Fibroblast of pulmonary artery (primary cell): ENCODE results near the gene JPT1.
A peak's percentile ranks its signal among the peaks of the same experiment; 100 is the strongest.

Experiments used
- DNase-seq: peaks from one replicate; pipeline ENCODE4 v3.0.0-alpha.2; 2010; ENCODE audit warnings: low read depth
- H3K4me3 ChIP-seq: replicated peaks from 2 replicates; pipeline ENCODE4 v1.5.1; 2011; ENCODE audit warnings: low read depth, mild to moderate bottlenecking, control low read depth, low read length, moderate library complexity
- CTCF ChIP-seq: IDR thresholded peaks from 2 replicates; pipeline ENCODE4 v1.5.1; 2011; ENCODE audit warnings: mild to moderate bottlenecking, control low read depth, low read length, inconsistent platforms; ENCODE audit errors: missing control alignments

JPT1 gene

DNA sequence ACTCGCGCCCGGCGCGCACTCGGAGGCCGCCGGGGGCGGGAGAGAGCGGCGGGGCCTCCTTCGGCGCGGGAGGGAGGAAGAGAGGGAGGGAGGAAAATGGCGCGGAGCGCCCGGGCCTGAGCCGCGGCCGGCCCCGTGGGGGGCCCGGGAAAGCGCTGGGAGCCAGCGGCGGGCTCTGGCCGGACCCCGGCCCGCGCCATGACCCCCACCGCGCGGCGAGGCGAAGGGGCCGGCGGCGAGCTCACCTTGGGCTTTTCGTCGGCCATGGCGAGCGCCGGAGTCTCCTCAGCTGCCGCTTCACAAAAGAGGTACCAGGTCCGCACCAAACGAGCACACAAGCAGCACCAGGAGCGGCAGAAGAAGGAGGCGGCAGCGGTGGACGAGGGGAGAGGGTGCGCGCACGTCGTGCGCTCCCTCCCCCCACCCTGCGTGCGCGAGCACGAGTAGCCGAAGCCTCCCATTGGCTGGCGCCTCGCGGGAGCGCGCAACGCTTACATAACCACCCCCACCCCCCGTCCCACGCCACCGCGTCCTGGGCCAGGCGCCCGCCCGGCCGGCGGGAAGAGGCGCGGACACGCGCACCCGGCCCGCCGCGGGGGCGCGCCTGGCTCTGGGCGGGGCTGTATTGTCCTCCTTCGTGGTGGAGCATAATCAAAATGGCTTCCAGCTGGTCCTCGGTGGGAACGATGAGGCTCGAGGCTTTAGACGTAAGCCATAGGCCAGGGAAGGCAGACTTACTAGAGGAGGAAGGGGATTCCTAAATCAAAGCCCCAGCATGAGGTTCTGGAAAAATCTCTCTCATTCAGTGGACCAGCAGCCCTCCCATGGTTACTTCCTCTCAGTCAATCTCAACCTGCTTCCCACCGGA lies 28.5 kb upstream of the JPT1 start, which contains the start of gene SUMO2:
SUMO2 (minus strand) TSS at position 391 of the 868 bp plus-strand sequence; CDS start at position 266, 125 bp downstream.
- no peak for TF ChIP-seq CTCF
- H3K4me3 ChIP-seq: peak within 1 kb of the TSS; percentile 82
- DNase-seq: peak; percentile 97

GRCh38 chr17:75182319-75182568 lies 27.9 kb upstream of the JPT1 start:
- no peak for DNase-seq
- no peak for TF ChIP-seq CTCF
- peak overlapping the region; percentile 82 for H3K4me3 ChIP-seq

GRCh38 chr17:75181608-75182318 lies 27.5 kb upstream of the JPT1 start:
- no peak for TF ChIP-seq CTCF
- no peak for DNase-seq
- H3K4me3 ChIP-seq: peak overlapping the region; percentile 82

DNA sequence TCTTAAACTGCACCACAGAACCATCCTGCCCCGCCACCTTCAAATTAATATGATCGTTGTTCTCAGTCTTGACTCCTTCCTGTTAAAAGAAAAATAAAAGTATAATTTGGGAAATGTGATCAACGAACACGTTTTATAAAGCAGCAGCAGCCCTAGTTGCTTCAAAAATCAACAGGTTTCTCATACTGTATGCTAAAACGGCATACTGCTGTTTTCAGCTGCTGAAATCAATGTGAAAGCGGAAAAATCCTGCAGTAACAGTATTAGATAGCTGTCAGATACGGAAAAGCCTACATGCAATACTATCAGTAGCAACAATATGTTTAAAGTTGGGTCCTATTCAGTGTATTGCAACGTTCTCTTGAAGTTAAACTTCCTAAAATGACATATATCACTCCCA lies 26.8 kb upstream of the JPT1 start:
- no peak for TF ChIP-seq CTCF
- no peak for DNase-seq

GRCh38 chr17:75178453-75178852 lies 24.1 kb upstream of the JPT1 start:
- no peak for TF ChIP-seq CTCF
- DNase-seq: no peak
- H3K4me3 ChIP-seq: no peak overlapping the region

More for the DNA sequence above, 26.8 kb upstream of the JPT1 start:
- peak overlapping the region; percentile 82 for H3K4me3 ChIP-seq

DNA sequence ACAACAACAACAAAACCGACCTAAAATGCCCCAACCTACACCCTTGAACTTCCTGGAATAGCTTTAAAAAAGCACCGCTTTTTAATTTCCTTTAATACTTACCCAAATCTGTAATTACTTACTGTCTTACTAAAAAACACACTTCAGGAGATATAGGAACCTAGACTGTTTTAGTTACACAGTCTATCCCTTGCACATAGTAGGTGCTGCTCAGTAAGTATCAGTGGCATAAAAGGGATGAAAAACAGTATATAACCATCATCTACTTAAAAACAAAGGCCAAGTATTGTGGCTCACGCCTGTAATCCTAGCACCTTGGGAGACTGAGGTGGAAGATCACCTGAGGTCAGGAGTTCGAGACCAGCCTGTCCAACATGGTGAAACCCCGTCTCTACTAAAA lies 22.3 kb upstream of the JPT1 start:
- TF ChIP-seq CTCF: no peak
- no peak for DNase-seq
- H3K4me3 ChIP-seq: no peak overlapping the region
